NCI-H460 (cell line): ENCODE data around the gene ACTL7B. TPM values are rescaled to one million over a fixed set of nuclear protein-coding genes. Genes with fewer than 3 reads are reported as not detected.
"Not testable (repeated sequence)": the region's sequence is repeated elsewhere in the genome, so short reads cannot be mapped to it uniquely, and the experiment has no call there.

ENCODE experiments used
- DNase-seq: peaks from one replicate; pipeline ENCODE4 v3.0.0-alpha.2; 2016; ENCODE audit warnings: low read depth; ENCODE audit errors: extremely low read depth
- total RNA-seq: library from RNA; depleted of rRNA; stranded (reverse); fragments of >200 nt; shearing (Covaris generic); gene quantifications from 2 replicates; pipeline ENCODE4 v1.2.3, GENCODE V29; 2014

ACTL7B gene
- total RNA-seq, 1 experiment from 2014 or later, result not detected

DNA sequence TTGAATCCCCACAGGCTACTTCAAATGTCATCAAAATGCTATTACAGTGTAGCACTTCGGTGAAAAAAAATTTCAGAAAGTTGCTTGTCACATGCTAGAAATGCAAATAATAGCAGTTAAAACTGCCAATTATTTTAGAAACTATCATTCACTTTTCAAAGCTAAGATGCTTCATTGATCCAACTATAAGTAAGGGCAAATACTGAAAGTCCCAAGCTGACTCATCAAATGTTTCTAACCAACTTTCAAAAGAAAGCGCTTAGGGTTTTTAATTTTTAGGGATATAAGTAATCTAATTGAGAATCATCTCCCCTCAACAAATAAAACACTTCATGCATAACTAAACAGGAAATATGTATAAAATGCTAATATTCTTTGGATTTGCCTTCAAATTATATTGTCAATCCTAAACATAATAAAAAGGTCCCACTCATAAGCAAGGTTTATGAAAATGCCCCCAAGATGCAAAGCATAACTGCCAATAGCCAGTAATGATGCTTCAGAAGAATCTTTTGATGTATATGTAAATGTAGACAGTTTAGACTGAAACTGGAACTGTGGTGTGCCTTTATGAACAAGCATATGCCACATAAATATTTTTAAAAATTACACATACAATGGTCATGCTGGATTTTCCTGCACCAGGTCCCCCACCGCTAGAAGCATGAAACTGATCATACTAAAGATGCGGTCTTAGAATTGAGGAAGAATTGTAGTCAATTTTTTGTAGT, 18.4 kb upstream of the ACTL7B start:
- no peak for DNase-seq

DNA sequence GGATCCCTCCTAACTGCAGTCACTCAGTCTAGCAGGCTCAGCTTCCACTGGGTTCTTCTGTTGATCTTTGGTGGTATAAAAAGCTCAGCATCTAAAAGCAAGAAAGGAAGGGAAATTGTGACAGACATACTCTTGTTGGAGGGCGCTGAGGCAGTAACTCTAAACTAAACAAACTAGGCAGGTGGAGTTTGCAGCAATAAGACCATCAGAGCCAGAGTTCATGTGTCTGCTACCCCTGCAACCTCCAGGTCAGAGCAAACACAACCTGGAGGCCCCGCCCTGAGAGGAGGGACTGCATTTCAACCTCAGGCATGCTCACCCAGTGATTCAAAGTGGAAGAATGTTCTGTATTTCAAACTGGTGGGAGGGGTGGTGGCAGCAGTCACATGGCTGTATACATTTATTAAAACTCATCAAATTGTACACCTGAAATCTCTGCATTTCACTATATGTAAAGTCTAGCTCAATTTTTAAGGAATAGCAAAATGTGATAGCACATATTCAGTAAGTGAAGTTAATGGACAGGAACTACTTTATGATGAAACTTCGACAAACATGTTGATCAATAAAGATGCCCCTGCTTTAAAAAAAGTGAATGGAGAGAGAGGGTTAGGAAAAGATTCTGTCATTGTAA, 13.4 kb upstream of the ACTL7B start:
- DNase-seq, result no peak

DNA sequence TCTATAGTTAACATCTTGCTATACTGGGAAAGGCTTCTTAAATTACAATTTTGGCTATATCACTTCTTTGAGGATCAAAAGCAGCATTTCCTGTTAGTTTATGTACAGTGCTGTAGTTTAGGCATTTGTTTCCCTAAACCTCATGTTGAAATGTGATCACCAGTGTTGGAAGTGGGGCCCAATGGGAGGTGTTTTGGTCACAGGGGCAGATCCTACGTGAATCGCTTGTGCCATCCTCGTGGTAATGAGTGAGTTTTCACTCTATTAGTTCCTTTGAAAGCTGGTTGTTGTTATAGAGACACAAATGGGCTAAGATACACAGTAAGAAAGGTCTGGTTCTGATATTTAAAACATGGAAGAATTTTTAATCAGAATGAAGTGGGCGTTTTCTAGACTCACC, 12.0 kb upstream of the ACTL7B start:
- no peak for DNase-seq

DNA sequence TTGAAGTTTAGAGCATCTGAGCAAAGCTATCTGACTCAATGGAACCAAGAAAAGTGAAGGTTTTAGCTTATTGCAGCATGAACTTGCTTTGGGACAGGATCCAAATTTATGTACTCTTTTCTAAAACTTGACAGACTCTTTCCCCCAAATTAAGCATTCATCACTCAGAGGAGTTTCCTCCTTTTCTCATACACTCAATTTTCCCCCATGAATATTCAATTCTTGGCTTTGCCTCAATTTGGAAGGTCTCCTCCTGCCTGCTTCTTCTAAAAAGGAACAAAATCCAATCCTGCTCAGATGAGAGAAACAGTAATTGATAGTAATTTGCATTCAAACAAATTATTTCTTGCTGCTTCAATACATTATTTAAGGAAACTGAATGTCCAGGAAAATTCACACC, 11.3 kb upstream of the ACTL7B start:
- no peak for DNase-seq

DNA sequence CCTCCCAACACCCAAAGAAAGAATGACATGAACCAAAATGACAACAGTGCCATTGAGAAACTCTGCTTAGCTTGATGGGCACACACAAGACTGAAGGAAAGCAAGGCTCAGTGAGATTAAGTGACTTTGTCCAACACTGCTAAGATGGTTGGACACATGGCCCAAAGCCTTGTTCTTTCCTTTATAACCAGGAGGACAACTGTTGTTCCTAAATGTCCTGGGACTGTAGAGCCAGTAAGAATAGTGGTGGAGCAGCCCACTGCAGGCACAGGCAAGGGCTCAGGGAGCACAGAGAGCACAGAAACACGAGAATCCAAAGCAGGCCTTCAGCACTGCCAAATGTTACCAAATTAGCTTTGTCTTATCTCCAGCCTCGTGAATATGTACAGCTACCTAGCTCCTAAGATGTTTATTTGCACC, 10.2 kb upstream of the ACTL7B start:
- DNase-seq, result no peak

DNA sequence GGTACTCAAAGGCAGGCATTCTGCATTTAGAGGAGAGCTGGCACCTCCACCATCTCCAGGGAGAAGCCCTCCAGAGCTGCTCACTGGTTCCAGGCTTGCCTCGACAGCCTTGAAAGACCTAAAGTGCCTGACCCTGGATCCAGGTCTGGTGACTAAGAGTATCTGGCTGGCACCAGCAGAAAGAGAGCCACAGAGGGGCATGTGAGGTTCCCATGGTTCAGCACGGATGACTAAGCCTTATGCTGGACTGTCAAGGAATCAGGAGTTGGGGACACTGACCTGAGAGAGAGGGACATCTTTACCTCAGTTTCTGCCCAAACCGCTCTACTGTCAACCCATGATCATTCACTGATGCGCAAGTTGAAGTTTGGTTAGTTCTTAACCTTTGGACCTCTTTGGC, 9.3 kb upstream of the ACTL7B start:
- no peak for DNase-seq

DNA sequence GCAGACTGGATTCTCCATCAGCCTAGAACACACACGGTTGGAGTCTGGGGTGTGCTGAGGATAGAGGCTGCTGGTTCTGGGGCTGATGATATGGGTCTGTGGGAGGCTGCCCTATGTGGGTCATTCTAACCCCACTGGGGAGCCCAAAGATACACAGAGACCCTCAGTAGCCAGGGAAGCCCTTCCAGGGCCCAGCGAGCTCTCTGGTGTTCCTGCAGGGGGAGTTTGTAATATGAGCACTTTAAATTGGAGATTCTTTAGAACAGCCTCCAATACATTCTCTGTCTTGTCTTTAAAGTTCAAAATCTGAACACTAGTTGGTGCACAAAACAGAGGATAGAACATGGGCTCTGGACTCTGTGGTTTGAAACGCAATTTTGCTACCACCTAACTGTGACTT, 8.7 kb upstream of the ACTL7B start:
- DNase-seq, result no peak

DNA sequence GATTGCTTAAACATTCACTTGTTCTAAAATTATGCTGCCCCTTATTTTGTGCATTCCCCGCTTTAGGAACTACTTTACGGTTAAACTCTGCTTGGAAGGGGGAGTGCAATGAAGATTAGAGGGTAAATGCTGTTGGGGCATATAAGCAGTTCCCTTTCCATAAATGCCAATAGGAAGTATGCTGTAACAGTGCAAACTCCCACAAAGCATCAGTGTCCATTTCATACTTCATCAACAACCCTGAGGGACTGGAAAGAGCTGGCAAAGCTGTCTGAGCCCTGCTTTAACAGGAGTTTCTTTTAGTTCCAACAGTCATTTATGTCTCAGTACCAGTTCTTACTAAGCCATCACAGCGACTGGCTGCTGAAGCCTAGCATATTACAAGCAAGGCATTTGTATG, 8.1 kb upstream of the ACTL7B start:
- DNase-seq, result no peak

DNA sequence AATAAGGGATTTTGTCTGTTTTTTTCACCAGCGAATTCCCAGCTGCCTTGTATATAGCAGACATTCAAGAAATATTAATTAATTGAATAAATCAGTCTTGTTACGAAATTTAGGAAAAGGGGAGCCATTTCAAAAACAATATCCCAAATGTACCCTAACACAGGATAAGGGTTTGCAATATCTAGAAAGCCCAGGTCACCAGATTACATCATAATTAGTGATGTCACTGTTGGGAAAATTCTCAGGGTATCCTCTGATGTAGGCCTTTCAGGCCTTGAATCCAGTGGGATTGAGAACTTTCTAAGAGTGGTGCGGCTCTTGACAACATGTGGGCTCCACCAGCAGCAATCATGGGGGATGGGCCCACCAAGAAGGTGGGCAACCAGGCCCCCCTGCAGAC, 6.2 kb upstream of the ACTL7B start, which contains the start of gene ACTL7A:
Gene ACTL7A, plus strand, starts transcription at position 270 of the 400 bp plus-strand sequence. Its CDS starts 57 bp downstream, at position 327.
- DNase-seq, result no peak

DNA sequence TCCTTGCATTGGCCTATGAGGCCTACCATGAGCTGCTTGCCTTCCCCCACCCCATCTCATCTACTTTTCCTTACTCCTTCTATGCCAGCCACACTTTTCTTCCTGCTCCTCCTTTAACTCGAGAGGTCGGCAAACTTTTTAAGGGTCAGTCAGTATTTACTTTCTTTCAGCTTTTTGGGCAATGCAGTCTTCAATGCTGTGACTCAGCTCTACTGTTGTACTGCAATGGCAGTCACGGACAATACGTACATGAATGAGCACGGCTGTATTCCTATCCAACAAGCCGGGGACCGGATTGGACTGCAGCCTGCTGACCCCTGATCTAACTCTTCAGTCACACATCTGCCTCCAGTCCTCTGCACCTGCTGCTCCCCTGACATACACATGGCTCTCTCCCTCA, 5.7 kb upstream of the ACTL7B start:
- DNase-seq, result no peak

DNA sequence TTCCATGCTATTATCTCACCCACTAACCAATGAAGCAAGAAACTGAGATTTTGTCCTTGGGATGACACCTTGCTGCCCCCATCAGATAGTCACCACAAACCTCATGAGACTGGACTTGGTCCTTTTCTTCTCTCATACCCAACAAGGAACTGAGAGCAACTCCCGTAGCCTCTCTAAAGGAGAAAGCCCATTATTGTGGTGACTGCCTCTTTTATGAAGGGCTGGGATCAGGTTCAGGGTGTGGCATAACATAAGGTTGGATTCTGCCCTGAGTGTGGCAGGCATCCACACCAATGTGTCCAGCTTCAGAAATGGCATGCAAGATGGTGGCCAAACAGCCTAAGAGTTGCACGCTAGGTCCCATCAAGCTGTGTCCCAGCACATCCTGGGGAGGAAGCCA, 5.0 kb upstream of the ACTL7B start:
- DNase-seq, result no peak

DNA sequence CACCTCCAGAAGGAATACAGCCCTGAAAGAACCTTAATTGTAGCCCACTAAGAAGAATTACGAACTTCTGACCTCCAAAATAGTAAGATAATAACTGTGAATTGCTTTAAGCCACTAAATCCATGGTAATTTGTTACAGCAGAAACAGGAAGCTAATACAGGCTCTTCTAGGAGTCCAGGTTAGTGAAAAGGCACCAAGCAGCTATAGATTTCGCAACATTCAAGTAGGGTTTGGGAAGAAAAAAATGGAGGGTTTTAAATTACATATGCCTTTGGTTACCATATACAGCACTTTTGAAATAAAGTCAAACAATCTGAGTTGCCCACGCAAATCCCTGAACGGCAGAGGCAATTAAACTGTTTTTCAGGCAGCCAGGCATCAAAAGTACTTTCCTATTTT, 4.6 kb upstream of the ACTL7B start:
- no peak for DNase-seq

DNA sequence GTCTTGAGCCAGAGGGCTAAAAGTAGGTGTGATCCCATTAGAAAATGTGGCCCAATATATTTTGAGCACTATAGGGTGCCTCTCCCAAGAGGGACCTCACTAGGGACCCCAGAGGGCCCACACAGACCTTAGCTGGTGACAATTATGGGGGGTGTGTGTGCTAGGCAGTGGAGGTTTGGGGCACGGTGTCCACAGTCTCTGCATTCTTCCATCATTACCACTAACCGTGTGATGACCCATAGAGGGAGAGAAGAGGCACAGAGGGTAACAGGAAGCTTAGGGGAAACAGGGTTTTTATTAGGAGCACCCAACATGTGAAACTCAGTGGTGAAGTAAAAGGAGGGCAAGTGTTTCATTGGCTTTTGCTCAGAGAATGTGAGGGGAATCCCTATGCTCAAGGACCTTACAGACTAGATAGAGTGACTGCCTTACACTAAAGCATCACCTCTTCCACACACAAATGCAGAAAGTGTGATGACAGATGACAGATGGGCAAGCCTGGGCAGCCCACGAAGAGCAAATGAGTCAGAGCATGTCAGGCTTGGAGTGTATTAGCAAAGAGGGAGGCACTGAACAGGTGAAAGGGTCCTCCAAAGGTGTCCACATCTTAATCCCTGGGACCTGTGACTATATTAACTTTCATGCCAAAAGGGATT, 3.8 kb upstream of the ACTL7B start:
- DNase-seq, result no peak

DNA sequence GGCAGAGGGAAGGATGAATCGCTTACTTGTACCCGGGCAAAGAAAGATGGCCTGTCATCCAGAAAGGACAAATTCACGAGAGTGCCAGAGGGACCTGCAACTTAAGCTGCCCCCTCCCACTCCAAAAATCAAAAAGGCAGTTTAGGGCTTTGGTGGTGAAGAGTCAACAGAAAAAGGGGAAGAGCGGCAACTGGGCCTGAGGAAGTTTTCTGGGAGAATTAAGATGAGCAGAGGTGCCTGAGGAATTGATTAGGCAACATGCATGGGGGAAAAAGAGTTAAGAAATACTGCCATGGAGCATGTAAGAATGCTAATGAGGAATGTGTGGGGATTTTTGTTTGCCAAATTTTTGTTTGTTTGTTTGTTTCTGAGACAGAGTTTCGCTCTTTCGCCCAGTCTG, 1.8 kb upstream of the ACTL7B start:
- no peak for DNase-seq

DNA sequence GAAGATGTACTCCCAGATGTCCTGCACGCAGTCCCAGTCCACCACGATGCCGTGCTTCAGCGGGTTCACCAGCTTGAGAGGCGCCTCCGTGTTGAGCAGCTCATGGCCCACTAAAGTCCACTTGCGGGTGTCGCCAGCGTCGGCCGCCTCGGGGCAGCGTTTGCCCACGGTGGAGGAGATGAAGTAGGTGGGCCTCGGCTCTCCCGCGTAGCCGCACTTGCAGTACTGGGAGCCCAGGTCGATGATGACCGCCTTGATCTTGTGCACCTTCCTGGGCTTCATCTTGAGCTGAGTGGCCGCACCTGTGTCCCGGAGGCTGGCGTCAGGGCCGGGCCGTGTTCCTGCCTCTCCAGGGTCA, 278 bp downstream of the ACTL7B start:
- DNase-seq, result no peak

DNA sequence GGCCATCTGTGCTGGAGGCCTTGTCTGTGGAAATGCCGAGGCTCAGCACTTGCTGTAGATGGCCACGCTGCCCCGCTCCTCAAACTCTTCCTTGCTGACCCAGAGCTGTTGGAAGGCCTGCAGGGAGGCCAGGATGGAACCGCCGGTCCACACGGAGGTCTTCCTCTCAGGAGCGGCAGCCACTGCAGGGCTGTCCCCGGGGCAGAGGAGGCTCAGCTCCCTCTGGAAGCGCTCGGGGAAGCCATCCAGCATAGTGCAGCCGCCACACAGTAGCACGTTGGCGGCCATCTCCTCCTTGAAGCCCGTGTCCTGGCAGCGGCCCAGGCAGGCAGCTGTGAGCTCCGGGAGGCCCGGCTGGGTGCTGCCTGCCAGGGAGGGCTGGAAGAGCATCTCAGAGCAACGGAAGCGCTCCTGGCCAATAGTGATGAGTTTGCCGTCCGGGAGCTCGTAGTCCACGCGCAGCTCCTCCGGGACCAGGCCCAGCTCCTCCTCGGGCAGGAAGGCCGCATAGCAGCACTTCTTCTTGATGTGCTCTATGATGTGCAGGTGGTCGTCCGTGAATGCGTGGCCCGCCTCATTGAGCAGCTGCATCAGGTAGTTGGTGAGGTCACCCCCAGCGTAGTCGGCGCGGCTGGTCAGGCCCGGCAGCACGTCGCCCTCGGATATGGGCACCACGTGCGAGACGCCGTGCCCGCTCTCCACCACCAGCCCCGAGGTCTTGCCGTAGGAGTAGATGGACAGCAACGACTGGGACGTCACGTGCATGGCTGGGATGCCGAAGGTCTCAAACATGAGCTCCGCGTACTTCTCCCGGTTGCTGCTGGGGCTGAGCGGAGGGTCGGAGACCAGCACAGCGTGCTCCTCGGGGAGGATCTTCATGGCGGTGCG, 901 bp downstream of the ACTL7B start:
- DNase-seq, result no peak

DNA sequence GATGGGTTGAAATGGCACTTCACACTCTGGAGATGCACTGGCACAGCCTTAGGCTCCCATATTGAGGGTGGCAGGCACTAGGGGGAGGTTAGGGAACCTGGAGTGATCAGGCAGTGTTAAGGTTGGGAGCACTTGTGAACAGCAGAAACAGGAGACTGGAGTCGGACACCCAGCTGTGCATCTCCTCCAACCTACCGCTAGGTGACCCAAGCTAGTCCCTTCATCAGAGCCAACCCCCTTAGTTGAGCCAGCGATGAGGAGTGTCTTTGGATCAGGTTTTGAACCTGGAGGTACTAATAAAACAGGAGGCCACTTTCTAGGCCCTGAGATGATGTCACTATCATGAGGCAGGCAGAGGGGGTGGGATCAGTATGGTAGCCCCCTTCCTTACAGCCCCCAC, 1.7 kb downstream of the ACTL7B start:
- DNase-seq, result no peak

DNA sequence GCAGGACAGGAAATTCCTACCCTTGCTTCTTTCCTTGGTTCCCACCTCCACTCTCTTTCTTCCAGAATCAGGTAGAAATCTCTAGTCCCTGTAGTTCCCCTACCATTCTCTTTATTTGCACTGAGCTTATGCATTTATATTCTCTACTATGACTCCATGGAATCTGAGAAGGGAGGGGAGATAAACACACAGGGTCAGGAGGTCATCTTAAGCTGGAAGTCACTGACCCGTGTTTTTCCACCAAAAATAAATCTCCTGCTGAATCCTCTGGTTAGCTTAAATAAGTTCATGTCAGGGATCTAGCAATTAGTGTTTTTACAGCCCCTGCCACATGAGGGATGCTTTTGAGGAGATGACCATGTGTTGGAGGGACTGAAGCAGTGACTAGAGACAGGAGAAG, 3.7 kb downstream of the ACTL7B start:
- no peak for DNase-seq

DNA sequence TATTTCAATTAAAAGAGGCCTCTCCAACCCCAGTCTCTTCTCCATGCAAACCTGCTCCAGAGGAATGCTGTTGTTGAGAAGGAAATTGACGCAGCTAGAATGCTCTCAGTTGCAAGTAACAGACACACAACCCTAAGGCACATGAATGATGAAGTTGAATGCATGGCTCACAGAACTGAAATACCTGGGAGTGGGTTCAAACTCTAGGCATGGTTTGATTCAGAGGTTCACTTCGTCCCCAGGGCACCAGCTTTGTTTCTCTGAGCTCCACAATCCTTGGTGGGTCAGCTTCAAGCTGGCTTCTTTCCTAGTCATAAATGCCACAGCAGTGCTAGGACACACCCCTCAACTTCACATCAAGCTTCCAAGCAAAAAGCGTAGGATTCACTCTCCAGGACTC, 4.6 kb downstream of the ACTL7B start:
- no peak for DNase-seq

DNA sequence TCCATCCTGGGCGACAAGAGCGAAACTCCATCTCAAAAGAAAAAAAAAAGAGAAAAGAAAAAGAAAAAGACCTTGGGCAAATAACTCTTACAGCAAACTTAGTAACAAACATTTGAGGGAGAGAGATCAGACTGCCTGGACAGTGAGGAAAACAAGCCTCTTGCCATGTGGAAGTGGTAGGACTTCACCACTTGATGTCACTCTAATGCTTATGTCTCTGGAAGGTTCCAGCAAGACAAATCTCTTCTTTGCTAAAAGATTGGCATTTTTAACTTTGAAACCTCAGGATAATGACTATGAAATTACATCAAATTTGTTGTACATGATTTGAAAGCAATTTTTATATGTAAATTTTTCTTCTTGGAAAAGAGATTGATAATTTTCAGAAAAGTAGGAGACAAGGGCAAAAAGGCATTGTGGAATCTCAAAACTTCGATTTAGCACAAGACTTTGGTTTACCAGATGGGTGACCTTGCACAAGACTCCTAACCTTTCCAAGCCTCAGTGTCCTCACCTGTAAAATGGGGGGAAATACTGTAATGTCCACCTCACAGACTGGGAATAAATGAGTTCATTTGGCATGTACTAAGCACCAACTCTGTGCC, 5.4 kb downstream of the ACTL7B start:
- DNase-seq, result peak; percentile 16

DNA sequence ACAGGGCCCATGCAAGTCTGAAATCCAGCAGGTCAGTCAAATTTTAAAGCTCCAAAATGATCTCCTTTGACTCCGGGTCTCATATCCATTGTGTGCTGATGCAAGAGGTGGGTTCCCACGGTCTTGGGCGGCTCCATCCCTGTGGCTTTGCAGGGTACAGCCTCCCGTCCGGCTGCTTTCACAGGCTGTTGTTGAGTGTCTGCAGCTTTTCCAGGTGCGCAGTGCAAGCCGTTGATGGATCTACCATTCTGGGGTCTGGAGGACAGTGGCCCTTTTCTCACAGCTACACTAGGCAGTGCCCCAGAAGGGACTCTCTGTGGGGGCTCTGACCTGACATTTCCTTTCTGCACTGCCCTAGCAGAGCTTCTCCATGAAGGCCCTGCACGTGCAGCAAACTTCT, 7.5 kb downstream of the ACTL7B start:
- DNase-seq, result not testable (repeated sequence)
